IPS-NIHi7 (cell line): Measurements from ENCODE around the gene PRDM8.

Experiments
- DNase-seq: peaks from one replicate; pipeline ENCODE4 v3.0.0; 2012; ENCODE audit warnings: mixed read lengths; ENCODE audit errors: extremely low spot score

The PRDM8 gene

GRCh38 chr4:80183250-80184052 lies 13.9 kb upstream of the PRDM8 start:
- peak; percentile 19 for DNase-seq

DNA sequence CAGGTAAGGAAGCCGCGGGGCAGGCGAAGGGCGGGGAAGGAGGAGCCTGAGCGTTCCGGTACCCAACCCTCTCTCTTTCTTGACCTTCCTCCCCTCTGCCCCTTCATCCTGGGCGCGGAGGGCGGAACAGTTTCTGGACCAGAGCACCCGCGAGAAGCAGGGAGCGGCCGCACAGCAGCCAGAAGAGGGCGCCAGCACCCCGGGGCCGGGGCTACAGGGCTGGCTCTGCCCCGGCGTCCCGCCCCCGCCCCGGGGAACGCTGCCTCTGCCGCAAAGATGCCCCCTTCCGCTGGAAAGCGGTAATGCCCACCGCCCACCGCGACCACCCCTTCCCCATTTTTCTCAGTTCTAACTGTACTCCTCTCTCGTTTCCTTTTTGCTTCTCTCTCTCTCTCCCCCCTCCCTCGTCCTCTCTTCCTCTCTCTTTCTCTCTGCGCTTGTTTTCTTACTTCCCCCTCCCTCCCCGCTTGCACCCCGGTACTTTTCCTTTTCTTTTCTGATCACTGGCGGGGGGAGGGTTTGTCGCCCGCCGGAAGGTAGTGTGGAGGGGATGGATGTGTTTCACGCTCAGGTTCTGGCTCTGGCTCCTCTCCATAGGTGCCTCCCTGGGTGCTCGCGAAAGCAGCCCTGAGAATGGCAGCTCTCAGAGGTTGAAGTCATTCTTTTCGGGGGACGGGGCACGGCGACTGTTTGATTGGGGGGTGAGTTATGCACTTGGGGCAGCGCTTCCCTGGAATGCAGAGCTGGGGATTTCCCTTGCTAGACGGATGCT lies 13.1 kb upstream of the PRDM8 start:
- peak; percentile 91 for DNase-seq

GRCh38 chr4:80184825-80185756 lies 12.2 kb upstream of the PRDM8 start:
- DNase-seq, result peak; percentile 22

GRCh38 chr4:80185787-80186548 lies 11.3 kb upstream of the PRDM8 start:
- DNase-seq, result no peak

DNA sequence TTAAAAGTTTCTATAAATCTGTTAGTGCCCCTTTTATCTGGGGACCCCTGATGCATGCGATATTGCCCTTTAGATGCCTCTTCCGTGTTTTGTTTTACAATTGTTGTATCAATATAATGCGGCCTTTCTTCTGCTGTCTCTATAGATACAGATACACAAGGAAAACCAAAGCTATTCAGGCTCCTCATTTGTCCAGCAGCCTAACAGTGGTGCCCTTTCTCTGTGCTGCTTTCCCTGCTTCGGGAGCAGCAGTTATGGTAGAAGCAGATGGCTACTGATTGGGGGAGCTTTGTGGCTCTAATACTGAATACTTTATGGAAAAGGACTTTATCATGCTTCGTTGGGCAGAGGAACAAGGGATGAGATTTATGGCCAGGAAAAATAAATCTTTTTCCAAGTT lies 10.6 kb upstream of the PRDM8 start:
- no peak for DNase-seq

DNA sequence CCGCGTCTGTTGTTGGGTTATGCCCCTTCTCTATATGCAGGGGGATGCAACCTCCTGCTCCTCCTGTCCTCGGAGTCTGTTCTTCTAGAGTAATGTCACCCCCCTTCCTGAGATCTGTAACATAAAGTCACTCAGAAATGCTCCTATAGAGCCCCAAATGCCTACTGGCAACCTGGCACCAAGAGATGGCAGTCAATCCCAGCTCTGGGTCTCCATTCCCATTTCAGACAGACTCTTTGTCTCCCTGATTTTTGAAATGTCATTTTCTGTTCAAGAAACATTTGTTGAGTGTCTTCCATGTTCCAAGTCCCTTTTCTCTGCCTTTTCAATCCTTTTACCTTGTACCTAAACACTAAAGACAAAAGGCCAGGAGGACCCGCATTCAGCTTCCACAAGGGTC lies 9.6 kb upstream of the PRDM8 start:
- DNase-seq, result no peak

DNA sequence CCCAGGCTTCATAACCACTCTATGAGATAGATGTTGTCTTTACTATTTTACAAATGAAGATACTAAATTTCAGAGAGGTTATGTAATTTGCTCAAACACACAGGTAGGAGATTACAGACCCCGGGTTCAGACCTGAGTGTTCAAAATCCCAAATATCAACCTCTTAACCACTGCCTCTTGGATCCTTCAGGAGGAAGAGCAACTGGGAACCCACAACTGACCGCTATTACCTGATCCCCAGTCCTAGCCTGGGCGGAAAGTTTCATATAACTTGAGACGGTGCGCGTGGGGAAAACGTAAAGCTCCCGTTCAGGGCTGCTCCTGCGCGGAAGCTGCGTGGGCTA lies 8.9 kb upstream of the PRDM8 start:
- DNase-seq, result no peak

GRCh38 chr4:80188801-80189458 lies 8.4 kb upstream of the PRDM8 start:
- DNase-seq, result no peak

DNA sequence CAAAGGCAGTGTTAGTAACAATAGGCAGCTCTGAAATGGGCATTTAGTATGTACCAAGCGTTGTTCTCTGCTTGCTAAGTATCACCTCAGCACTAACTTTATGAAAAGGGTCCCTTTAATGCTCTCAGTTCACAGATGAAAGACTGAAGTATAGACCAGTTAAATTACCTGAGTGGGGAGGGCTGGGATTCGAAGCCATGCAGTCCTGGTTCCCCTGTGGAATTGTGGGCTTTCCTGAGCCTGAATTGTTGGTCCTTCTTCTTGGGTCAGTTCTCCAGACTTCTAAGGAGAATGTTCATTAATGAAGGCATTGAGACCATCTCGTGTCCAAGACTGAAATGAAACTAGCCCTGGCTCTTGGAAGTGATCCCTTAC lies 7.7 kb upstream of the PRDM8 start:
- DNase-seq, result no peak

DNA sequence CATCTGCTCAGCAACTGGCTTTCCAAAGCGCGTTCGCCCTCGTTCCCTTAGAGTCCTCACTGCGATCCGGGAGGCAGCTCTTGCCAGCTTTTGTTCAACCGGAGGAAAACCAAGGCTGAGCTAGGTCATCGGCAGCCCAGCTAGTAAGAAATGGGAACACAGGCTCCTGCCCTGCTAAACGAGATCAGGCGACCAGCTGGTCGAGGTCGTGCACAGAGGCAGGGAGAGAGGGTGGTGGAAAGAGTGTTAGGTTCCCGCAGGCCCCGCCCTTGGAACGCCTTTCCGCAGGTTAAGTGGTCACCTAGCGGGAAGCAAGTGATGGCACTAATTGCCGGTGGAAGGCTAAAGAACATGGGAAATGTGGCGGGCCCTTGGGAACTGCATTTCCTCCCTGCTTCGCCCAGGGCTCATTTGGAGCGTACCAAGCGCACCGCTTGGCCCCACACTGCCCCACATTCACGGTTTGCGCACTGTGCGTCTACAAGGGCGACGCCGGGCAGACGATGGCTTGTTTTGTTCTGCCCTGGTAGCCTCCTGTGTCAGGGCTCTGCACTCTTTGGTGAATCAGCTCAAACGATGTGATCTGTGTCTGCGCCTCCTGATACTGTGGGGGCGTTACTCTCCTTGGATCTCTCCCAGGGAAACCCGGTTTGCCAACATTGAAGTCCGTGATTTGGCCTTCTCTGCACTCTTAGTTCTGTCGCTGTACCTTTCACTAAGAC lies 7.2 kb upstream of the PRDM8 start:
- DNase-seq, result peak; percentile 41

DNA sequence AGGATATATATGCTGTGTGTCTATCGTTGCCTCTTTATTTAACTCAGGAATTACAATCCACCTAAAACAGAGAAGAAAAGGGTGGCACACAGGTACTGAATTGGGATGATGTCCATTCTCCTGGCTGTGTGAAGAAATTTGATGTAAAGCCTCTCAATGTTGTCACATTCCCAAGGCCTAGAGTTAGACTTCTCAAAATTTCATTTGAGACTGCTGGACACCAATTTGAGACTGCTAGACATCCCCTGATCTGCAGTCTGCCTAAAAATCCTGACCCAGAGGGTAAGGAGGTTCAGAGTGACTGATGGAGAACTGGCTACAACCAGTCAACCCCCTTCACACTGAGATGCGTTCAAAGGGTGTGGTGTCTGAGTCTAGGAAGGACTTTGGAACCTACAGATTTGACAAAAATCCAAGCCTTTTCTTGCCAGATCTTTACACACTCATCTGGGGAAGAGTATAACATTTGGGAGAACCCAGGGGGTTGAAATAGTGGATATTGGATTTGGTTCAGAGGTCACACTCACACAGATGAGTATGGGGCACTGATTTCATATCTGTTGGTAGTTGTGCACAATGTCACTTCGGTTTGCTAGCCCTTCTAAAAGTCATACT lies 4.9 kb upstream of the PRDM8 start:
- DNase-seq, result no peak

GRCh38 chr4:80192937-80193336 lies 4.4 kb upstream of the PRDM8 start:
- no peak for DNase-seq

DNA sequence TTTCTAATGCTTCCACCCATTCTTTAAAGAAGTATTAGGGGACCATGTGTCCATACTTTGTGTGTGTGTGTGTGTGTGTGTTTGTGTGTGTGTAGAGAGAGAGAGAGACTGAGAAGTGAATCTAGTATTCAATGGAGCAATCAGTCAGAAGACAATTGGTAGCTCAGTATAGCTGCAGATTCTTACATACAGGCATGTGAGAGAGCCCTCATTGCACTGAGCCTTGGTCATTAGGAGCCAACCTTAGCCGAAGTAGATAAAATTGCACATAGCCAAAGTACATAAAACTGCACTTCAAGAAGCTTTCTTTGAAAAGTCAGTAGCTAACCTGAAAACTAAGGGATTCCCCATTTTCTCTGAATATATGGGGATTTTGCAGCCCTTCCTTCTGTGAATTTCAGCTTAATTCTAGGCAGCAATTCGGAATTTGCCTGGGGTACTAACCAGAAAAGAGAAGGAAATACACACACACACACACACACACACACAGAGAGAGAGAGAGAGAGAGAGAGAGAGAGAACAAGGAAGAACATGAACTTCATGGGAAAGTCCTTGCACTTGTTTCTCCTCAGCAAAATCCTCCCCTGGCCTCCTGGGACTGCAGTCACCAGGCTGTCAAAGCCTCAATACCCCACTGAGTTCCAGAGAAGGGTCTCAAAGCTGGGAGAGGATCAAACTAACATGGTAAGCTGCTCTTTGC lies 1.7 kb upstream of the PRDM8 start:
- DNase-seq, result no peak

- peak; percentile 51 for DNase-seq
Observed at GRCh38 chr4:80196259-80196921, 913 bp upstream of the PRDM8 start.

DNA sequence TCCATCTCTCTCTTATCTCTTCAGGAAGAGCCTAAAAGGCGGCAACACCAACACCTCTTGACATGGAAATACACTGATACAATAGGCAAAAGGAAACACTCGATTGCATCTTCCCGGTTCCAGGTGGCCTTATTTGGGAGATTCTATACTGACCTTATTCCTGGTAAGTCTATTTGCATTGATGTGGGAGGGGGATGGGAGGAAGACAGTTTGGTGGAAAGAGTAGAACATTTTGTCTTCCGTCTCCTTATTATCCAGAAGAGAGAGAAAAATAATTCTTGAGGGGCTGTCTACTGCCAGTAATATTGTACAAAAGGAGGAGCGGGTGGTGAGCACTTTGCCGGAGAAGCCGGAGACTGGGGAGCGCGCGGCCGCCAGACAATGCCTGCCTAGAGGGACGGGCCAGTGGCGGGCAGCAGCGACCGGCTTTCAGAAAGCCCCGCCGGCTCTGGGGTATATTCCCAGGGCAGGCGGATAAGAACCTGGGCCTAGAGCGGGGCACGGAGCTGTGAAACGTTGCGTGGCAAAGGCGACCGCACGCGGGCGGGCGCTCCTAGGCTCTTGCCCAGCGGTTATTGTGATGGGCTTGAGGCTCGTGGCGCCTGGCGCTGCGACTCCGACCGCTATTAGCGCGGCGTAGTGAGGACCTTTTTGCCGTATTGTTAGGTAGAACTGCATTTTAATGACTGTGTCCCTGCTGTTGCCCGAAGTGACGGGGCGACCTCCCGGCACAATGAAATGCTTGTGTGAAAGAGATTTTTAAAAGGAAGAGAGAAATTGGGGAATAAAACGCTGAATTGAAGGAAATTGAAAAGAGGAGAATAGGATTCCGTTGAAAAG lies 518 bp downstream of the PRDM8 start:
- DNase-seq, result peak; percentile 38

GRCh38 chr4:80198441-80198837 lies 1.1 kb downstream of the PRDM8 start:
- DNase-seq, result no peak

GRCh38 chr4:80199004-80199560 lies 1.8 kb downstream of the PRDM8 start:
- no peak for DNase-seq
